Measurements from ENCODE around the gene P3H2. TPM values are rescaled to one million over a fixed set of nuclear protein-coding genes. Genes with fewer than 3 reads are reported as not detected.

The P3H2 gene
- total RNA-seq, 1 experiment from 2014 or later, result 82.2 TPM

GRCh38 chr3:190127195-190127594 lies 6.5 kb upstream of the P3H2 start:
- Histone ChIP-seq H3K36me3 (ENCODE audit: control insufficient read depth, insufficient read depth, low read length) (no peaks in the 10 kb centered on the region), H3K4me1 (ENCODE audit: control insufficient read depth, insufficient read depth, low read length) (peaks cover 2% of the 10 kb centered on the region; the same call in 1 of the 2 replicates), H3K27ac (ENCODE audit: low read length) (no peak overlapping the region), H3K9me3 (ENCODE audit: control insufficient read depth, insufficient read depth, low read depth, low read length) (no peaks in the 10 kb centered on the region), H3K27me3 (ENCODE audit: control insufficient read depth, insufficient read depth, low read length) (no peaks in the 10 kb centered on the region), H3K4me3 (ENCODE audit: low read depth in 2 of 2, low read length in 2 of 2) (no peak overlapping the region)
- intact Hi-C loops (cut with micrococcal nuclease; ENCODE audit: unreplicated experiment) (no loop called here), in situ Hi-C loops (cut with HindIII; ENCODE audit: low pct_unique_long_range_greater_than_20kb, low sequenced_read_pairs) (no loop called here)
- ATAC-seq (no peak), DNase-seq (ENCODE audit: low read depth, low spot score) (no peak)
- ChIA-PET CTCF (no interaction called here), POLR2A (no interaction called here)
- BruUV-seq (replicated peaks), result no TSS peak
- TF ChIP-seq TCF7L2 (IDR thresholded peaks at IDR 0.05; ENCODE audit: low read depth, low read length), result no peak
- no peak for TF ChIP-seq SIN3A (IDR thresholded peaks at IDR 0.05; ENCODE audit: borderline replicate concordance, insufficient read depth, low read depth, low read length)
- TF ChIP-seq POLR2AphosphoS5 (IDR thresholded peaks at IDR 0.05; ENCODE audit: low read depth, low read length), result no peak
- TF ChIP-seq, protein P1, sequence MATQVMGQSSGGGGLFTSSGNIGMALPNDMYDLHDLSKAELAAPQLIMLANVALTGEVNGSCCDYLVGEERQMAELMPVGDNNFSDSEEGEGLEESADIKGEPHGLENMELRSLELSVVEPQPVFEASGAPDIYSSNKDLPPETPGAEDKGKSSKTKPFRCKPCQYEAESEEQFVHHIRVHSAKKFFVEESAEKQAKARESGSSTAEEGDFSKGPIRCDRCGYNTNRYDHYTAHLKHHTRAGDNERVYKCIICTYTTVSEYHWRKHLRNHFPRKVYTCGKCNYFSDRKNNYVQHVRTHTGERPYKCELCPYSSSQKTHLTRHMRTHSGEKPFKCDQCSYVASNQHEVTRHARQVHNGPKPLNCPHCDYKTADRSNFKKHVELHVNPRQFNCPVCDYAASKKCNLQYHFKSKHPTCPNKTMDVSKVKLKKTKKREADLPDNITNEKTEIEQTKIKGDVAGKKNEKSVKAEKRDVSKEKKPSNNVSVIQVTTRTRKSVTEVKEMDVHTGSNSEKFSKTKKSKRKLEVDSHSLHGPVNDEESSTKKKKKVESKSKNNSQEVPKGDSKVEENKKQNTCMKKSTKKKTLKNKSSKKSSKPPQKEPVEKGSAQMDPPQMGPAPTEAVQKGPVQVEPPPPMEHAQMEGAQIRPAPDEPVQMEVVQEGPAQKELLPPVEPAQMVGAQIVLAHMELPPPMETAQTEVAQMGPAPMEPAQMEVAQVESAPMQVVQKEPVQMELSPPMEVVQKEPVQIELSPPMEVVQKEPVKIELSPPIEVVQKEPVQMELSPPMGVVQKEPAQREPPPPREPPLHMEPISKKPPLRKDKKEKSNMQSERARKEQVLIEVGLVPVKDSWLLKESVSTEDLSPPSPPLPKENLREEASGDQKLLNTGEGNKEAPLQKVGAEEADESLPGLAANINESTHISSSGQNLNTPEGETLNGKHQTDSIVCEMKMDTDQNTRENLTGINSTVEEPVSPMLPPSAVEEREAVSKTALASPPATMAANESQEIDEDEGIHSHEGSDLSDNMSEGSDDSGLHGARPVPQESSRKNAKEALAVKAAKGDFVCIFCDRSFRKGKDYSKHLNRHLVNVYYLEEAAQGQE (IDR thresholded peaks at IDR 0.05; ENCODE audit: insufficient read depth in 1 of 2, low read depth in 2 of 2, low read length in 1 of 2), result no peak
- TF ChIP-seq CTCF (IDR thresholded peaks at IDR 0.05), result no peak

DNA sequence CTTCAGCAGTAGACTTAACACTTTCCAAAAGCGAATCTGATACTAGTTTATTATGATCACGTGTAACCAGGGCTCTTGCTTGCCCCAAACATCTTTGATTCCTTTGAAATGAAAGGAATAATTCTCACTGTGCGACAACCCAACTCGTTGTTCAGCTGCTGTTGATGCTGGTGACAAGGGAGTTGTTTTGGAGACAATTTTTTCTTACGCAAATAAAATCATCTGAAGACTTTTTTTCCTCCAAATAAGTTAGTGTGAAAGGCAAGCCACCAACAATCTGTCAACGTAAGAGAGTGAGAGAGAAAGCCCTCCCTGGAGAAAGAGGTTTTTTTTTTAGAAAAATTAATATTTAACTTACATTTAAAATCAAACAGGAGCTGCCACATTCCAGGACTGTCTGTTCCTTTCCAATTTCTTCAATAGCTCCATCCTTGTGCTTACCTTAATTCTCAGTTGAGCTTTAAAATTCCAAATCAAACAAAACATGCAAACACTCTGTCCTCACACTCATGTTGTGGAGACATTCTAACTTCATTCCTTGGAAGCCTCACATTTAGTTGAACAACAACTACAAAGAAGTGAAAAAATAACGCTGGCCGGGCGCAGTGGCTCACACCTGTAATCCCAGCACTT lies 4.9 kb upstream of the P3H2 start:
- Histone ChIP-seq H3K27me3 (ENCODE audit: control insufficient read depth, insufficient read depth, low read length) (no peaks in the 10 kb centered on the region), H3K9me3 (ENCODE audit: control insufficient read depth, insufficient read depth, low read depth, low read length) (no peaks in the 10 kb centered on the region), H3K36me3 (ENCODE audit: control insufficient read depth, insufficient read depth, low read length) (no peaks in the 10 kb centered on the region), H3K27ac (ENCODE audit: low read length) (no peak overlapping the region), H3K4me3 (ENCODE audit: low read depth in 2 of 2, low read length in 2 of 2) (no peak overlapping the region), H3K4me1 (ENCODE audit: control insufficient read depth, insufficient read depth, low read length) (peaks cover 10% of the 10 kb centered on the region)
- intact Hi-C loops (cut with micrococcal nuclease; ENCODE audit: unreplicated experiment) (no loop called here), in situ Hi-C loops (cut with HindIII; ENCODE audit: low pct_unique_long_range_greater_than_20kb, low sequenced_read_pairs) (no loop called here)
- CTCF ChIA-PET, result no interaction called here
- DNase-seq (ENCODE audit: low read depth, low spot score) (no peak), ATAC-seq (no peak)
- POLR2A ChIA-PET, result no interaction called here
- no peak for TF ChIP-seq TCF7L2 (IDR thresholded peaks at IDR 0.05; ENCODE audit: low read depth, low read length)
- no peak for TF ChIP-seq CTCF (IDR thresholded peaks at IDR 0.05)
- no peak for TF ChIP-seq SIN3A (IDR thresholded peaks at IDR 0.05; ENCODE audit: borderline replicate concordance, insufficient read depth, low read depth, low read length)
- TF ChIP-seq, protein P1 (IDR thresholded peaks at IDR 0.05; ENCODE audit: insufficient read depth in 1 of 2, low read depth in 2 of 2, low read length in 1 of 2), result no peak
- no TSS peak for BruUV-seq (replicated peaks)

Measured in Panc1 (cell line).